NCI-H1694 treated with DMSO at 0.1 percent for 48 hours (cell line): ENCODE data around the gene LGR6.
"Not testable (repeated sequence)": the region's sequence is repeated elsewhere in the genome, so short reads cannot be mapped to it uniquely, and the experiment has no call there.

Experiments
- DNase-seq: peaks from one replicate; lab custom pipeline; 2025; lab: John Stamatoyannopoulos, UW

The LGR6 gene

DNA sequence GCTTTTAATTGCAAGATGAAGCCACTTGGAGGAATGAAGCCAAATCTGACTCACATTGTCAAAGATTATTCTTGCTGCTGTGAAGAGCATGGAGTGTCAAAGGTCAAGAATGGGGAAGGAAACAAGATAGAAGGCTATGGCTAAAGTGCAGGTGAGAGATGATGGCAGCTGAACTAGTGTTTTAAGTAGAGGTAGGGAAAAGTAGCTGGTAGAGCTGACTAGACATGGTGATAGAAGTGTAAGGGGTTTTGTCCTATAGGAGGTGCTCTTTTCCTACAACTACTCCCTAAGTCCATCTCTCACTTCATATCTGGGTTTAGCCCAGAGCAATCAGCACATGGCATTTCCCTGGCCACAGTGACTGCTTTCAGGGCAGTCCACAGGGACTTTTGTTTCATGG lies 136.3 kb downstream of the LGR6 start:
- no peak for DNase-seq

DNA sequence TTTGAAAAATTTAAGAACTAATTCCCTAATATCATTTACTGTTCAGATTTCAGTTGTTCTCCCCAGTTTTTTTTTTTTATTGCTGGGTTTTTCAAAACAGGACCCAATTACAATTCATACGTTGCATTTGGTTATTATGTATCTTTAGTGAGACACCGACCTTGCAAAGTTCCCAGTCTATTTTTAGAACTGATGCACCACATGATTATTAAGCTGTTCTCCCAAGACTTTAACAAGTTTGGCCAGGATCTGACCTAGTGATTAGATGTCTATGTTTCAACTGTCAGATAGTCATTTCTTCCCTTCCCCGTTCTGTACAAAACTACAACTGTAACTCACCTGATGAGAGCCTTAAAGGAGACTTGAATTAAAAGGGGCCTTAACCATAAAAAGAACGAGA lies 140.3 kb downstream of the LGR6 start:
- DNase-seq = no peak

DNA sequence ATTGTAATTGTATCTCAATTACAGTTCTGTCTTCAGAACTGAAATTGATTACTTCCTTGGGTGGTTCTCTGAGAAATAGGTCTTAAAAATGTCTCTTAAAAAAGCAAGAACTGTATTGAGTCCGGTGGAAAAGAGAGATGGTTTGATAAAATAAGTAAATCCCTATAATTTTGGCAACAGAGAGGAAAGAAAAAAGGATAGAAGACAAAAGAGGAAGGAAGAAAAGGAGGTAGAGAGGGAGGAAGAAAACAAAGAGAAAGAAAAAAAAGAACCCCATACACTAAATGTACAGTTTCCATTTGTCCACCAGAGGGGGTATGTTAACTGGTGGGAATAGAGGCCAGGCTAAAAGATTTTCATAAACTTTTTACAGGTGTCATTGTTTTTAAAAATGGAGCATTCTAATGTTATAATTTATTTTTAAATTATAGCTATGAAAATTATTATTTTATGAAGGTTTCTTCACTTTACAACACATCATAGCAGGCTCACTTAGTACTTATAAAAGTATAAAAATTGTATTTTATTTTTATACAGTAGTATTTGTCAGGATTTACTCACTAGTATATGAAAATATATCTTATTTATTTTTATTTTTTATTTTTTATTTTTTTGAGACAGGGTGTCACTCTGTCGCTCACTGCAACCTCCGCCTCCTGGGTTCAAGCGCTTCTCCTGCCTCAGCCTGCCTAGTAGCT lies 150.2 kb downstream of the LGR6 start:
- DNase-seq = peak; percentile 74

DNA sequence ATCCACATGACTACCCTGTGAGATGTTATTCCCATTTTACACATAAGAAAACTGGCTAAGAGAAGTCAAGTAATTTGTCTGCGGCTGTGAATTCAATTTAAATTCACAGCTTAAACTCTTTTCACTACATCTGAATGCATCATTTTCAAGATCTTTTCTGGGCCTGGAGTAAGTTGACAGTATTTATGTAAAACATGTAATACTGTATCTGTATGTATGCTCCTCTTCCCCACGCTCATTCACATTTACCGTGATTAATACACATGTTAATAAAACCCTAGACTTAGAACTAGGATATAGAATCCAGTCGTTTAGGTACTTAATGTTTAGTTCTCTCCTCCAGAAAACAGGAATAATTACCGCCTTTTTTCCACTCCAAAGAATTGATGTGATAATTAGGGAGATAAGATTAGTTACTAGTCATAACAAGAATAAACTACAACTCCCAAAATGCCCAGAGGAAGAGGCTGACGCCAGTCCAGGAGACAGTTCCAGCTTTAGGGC lies 154.5 kb downstream of the LGR6 start:
- no peak for DNase-seq

DNA sequence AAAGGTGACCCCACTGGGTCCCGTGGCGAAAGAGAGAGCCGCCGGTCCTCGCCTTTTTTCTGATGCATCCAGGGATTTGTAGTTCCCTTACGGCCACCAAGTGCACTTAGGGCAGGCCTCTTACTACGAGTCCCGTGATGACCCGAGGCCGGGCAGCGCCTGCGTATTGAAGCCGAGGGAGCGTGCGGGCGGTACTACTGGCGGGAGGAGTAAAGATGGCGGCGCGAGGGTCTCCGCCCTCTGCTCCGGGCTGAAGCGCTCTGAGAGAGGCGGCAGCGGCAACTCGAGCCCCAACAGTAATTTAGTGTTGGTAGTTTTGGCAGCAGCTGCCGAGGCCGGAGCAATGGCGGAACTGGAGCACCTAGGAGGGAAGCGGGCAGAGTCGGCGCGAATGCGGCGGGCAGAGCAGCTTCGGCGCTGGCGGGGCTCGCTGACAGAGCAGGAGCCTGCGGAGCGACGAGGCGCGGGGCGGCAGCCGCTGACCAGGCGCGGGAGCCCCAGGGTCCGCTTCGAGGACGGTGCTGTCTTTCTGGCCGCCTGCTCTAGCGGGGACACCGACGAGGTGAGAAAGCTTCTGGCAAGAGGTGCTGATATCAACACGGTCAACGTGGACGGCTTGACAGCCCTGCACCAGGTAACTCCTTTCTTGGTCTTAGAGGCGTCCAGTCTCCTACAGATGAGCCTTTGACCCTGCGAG lies 155.1 kb downstream of the LGR6 start, which contains the start of gene PPP1R12B:
PPP1R12B (plus strand) TSS at position 191 of the 697 bp plus-strand sequence; CDS start at position 344, 153 bp downstream.
- peak; percentile 98 for DNase-seq

GRCh38 chr1:202349206-202349928 lies 155.8 kb downstream of the LGR6 start:
- no peak for DNase-seq

DNA sequence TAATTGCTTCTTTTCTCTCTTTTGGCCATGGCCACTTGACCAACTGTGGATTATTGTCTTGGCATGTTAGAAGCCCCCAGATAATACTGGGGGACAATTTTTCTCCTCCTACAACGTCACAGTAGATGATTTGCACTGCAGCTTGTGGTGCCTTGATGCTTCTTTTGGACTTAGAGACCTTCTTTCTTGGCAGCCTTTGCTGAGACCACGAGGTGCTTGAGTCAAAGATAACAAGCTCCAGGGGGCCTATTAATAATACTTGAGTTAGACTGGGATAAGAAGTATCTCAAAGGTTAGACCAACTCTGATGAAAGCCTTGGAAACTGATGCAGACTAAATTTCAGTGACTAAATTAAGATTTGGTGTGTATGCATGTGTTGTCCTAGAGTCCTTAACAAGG lies 158.1 kb downstream of the LGR6 start:
- no peak for DNase-seq

- not testable (repeated sequence) for DNase-seq
Observed at GRCh38 chr1:202352583-202353197, 159.1 kb downstream of the LGR6 start.

GRCh38 chr1:202355944-202356553 lies 162.4 kb downstream of the LGR6 start:
- no peak for DNase-seq

DNA sequence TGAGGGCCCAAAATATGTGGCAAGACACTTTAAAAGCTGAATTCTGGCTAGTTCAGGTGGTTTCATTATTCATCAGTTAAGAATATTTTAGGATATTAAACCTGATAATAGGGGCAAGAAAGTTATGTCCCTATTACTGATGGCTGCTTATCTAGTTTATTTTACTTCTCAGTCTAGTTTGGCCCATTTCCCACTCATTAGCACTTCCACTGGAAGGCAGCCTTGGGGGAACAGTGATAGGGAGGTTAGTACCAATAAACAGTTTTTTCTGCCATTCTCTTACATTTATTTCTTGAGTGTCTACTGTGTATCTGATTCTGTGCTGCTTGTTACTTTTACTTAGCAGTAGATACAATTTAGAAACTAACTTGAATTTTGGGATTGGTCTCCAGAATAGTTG lies 163.9 kb downstream of the LGR6 start:
- DNase-seq = no peak

GRCh38 chr1:202361224-202361623 lies 167.6 kb downstream of the LGR6 start:
- no peak for DNase-seq

GRCh38 chr1:202361701-202362100 lies 168.1 kb downstream of the LGR6 start:
- DNase-seq = no peak

GRCh38 chr1:202362212-202362611 lies 168.6 kb downstream of the LGR6 start:
- no peak for DNase-seq

DNA sequence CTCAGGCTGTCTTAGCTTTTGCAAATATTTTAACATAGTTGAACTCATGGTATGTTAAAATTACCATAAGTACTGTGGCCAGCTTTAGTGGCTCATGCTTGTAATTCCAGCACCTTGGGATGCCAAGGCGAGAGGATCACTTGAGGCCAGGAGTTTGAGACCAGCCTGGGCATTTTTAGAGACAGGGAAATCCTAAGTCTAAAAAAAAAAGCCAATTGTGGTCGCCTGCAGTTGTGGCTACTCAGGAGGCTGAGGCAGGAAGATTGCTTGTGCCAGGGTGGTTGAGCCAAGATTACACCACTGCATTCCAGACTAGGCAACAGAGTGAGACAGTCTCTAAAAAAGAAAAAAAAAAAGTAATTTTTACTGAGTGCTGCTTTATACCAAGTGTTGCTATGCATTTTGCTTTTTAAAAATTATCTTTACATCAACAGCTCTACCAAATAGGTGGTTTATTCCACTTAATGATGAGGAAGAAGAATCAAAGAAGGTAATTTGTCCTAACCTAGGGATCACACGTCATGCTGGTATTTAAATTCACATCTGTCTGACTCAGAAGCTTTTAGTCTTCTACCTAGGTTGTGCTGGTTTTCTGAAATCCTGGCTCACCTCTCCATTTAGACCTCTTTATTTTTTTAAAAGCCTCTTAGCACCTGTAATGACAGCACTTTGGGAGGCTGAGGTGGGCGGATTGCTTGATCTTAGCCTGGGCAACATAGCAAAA lies 171.7 kb downstream of the LGR6 start:
- no peak for DNase-seq

DNA sequence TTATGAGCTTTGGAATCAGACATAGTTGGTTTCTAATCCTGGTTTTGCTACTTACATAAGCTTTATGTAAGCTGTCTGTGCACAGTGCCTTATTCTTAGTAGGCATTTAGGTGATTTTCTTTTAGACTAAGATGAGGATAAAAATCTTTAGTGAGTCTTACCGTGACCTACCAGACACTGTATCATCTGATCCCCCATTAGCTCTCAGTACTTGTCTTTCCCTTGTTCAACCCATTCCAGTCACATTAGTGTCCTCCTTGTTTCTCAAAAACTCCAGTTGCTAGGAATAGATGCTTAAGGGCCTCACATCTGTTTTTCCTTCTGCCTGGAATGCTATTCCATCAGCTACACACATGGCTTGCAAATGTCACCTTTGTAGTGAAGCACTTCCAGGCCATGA lies 173.7 kb downstream of the LGR6 start:
- DNase-seq = no peak
